ENCODE data around the gene C1orf52. TPM values are rescaled to one million over a fixed set of nuclear protein-coding genes. Genes with fewer than 3 reads are reported as not detected.

Gene C1orf52
- total and polyA plus RNA-seq, 9 of the 15 experiments (the other 6 are each of a cell fraction or from before 2014, with no cell fraction given) = 17.0 to 38.5 (median 33.0) TPM

DNA sequence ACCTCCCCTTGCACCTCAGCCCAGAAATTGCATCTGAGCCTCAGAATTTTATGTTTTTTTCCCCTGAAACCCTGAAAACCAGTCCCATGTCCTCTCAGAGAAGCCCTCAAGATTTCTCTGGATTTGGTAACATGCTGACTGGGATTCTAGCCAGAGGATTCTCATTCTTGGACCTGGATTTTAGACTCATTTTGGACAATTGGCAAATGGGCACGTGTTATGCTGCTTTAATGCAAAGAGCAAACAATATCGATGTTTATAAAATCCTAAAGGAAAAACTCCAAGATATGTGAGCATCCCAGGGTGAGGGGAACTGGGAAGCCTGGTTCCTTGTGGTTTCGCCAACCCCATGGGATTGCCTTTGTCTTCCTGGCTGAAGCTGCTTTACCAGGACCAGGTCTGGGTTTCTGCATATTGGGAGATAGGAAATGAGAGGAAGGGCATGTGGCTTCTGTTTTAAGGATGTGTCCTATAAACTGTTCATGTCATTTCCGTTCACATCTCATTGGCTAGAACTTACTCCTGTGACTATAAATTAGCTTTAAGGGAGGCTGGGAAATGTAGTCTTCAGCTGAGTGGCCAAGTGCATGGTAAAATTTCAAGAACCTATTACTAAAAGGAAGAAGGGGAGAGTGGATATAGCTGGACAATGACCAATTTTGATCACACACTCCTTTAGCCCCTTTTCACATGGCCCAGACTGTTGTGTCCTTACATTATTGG, 44.1 kb upstream of the C1orf52 start:
- DNase-seq (ENCODE audit: extremely low read depth in 1 of 4, low spot score in 3 of 4) (peak in 2 of 4 experiments; percentile 14 to 16), ATAC-seq (peak; percentile 68), FAIRE-seq (no peak)
- no peak overlapping the region for H3K9ac ChIP-seq (ENCODE audit: insufficient read depth in 1 of 2, low read depth in 2 of 2, low read length in 2 of 2)
- H3K4me1 ChIP-seq (replicated peaks in 1 of 2; ENCODE audit: control insufficient read depth in 2 of 2, insufficient read depth in 2 of 2, low read length in 2 of 2) = no peaks in the 10 kb centered on the region
- in situ Hi-C loops (cut with MboI) = loop anchor here (10.0 kb wide), 1 partner anchor 391 kb away; no protein-coding TSS in a partner anchor
- intact Hi-C loops (cut with micrococcal nuclease) = loop anchor here (10.0 kb wide), 1 partner anchor 401 kb away; the partner anchor contains the start of gene ZNHIT6
- POLR2A ChIA-PET = interaction anchor here (0.6 kb wide), 1 partner anchor 161 kb away, joined by 3 read pairs; the partner anchor contains the start of gene DDAH1
- H3K9me1 ChIP-seq (ENCODE audit: control insufficient read depth, insufficient read depth, low read length) = no peaks in the 10 kb centered on the region
- no TSS peak for BruUV-seq (replicated peaks)
- H3K9me3 ChIP-seq (replicated peaks; ENCODE audit: control insufficient read depth, insufficient read depth, low read depth, low read length) = no peaks in the 10 kb centered on the region
- H3K27ac ChIP-seq (ENCODE audit: extremely low read depth, low read depth, low read length) = no peak overlapping the region
- H3K4me2 ChIP-seq (ENCODE audit: insufficient read depth, low read length) = no peak overlapping the region
- H3K27me3 ChIP-seq (ENCODE audit: control insufficient read depth in 2 of 2, insufficient read depth in 2 of 2, low read length in 2 of 2) = peaks cover 0 to 8% of the 10 kb centered on the region in 2 experiments; a peak in 2 of 5 replicates
- no peak overlapping the region for H3K4me3 ChIP-seq
- no peaks in the 10 kb centered on the region for H4K20me1 ChIP-seq (replicated peaks; ENCODE audit: control insufficient read depth, insufficient read depth, low read length)
- CTCF ChIA-PET (ENCODE audit: low intra/inter-chr PET ratio) = interaction anchor here (1.1 kb wide), 1 partner anchor 13 kb away, joined by 3 read pairs; no protein-coding TSS in a partner anchor
- H3K36me3 ChIP-seq (ENCODE audit: control insufficient read depth, insufficient read depth, low read length) = no peaks in the 10 kb centered on the region
- H2AFZ ChIP-seq (ENCODE audit: low read depth, low read length) = peak overlapping the region; percentile 58
- 1% methylated on average over 4 of the region's 4 CpGs for WGBS (ENCODE audit: insufficient coverage, low coverage, missing lambda C conversion rate)
- H3K79me2 ChIP-seq (ENCODE audit: control insufficient read depth, insufficient read depth, low read length) = no peaks in the 10 kb centered on the region
- no peak for TF ChIP-seq SAFB2 (IDR thresholded peaks at IDR 0.05; ENCODE audit: borderline replicate concordance, low read depth, low read length, severe bottlenecking)
- TF ChIP-seq GTF2A2 (tag; IDR thresholded peaks at IDR 0.05) = no peak
- 0 out of 2 replicates have a peak, but pooled peaks have one; percentile 34 for TF ChIP-seq CREM (IDR thresholded peaks at IDR 0.05; ENCODE audit: low read depth)
- peak in 1 of 2 experiments; percentile 30; a peak in 1 of 4 replicates for TF ChIP-seq SIX5 (IDR thresholded peaks at IDR 0.05; ENCODE audit: borderline replicate concordance in 1 of 2, insufficient read depth in 1 of 2, low read depth in 1 of 2, low read length in 2 of 2)
- TF ChIP-seq POLR3A (IDR thresholded peaks at IDR 0.05; ENCODE audit: borderline replicate concordance, extremely low read depth, insufficient read depth, insufficient read length) = no peak
- TF ChIP-seq E2F8 (IDR thresholded peaks at IDR 0.05; ENCODE audit: low read depth, partially characterized antibody) = no peak
- TF ChIP-seq CBX1 (IDR thresholded peaks at IDR 0.05; ENCODE audit: low read depth) = no peak
- TF ChIP-seq STAT5A (IDR thresholded peaks at IDR 0.05; ENCODE audit: borderline replicate concordance, low read length) = no peak
- no peak for TF ChIP-seq ZNF408 (CRISPR knock-in tag; IDR thresholded peaks at IDR 0.05; ENCODE audit: low read depth)
- TF ChIP-seq NFYB (IDR thresholded peaks at IDR 0.05; ENCODE audit: extremely low read depth, insufficient read length) = peak; percentile 31
- TF ChIP-seq SFPQ (IDR thresholded peaks at IDR 0.05; ENCODE audit: low read depth, low read length) = no peak
- no peak for TF ChIP-seq ZC3H4 (CRISPR knock-in tag; IDR thresholded peaks at IDR 0.05; ENCODE audit: borderline replicate concordance)
- TF ChIP-seq TRIM28 (IDR thresholded peaks at IDR 0.05) = no peak
- TF ChIP-seq, protein P1, sequence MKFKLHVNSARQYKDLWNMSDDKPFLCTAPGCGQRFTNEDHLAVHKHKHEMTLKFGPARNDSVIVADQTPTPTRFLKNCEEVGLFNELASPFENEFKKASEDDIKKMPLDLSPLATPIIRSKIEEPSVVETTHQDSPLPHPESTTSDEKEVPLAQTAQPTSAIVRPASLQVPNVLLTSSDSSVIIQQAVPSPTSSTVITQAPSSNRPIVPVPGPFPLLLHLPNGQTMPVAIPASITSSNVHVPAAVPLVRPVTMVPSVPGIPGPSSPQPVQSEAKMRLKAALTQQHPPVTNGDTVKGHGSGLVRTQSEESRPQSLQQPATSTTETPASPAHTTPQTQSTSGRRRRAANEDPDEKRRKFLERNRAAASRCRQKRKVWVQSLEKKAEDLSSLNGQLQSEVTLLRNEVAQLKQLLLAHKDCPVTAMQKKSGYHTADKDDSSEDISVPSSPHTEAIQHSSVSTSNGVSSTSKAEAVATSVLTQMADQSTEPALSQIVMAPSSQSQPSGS (CRISPR knock-in tag; IDR thresholded peaks at IDR 0.05) = no peak
- TF ChIP-seq GABPA (tag; conservative IDR thresholded peaks at IDR 0.05; ENCODE audit: low read depth) = peak; percentile 67
